HG02840 (cell line): ENCODE results near the gene RAD23B.

Experiments
- ATAC-seq: cut with Tn5 transposase; IDR thresholded peaks from one replicate; pipeline ENCODE4 v1.9.1; 2021; ENCODE audit warnings: mild to moderate bottlenecking, moderate library complexity, moderate number of reproducible peaks; ENCODE audit not compliant: unreplicated experiment, low FRiP score

Gene RAD23B

GRCh38 chr9:107330420-107330819, 47.3 kb downstream of the RAD23B start:
- ATAC-seq: no peak

- ATAC-seq: no peak
Measured at GRCh38 chr9:107332883-107333282, 49.8 kb downstream of the RAD23B start.

GRCh38 chr9:107333363-107333762, 50.3 kb downstream of the RAD23B start:
- ATAC-seq: no peak

- no peak for ATAC-seq
Measured at GRCh38 chr9:107334103-107334776, 51.2 kb downstream of the RAD23B start.

GRCh38 chr9:107335331-107335730, 52.3 kb downstream of the RAD23B start:
- no peak for ATAC-seq

- ATAC-seq: no peak
Measured at GRCh38 chr9:107336718-107337360, 53.8 kb downstream of the RAD23B start.

- no peak for ATAC-seq
Measured at GRCh38 chr9:107337676-107338590, 54.9 kb downstream of the RAD23B start.

- no peak for ATAC-seq
Measured at GRCh38 chr9:107338911-107339659, 56.0 kb downstream of the RAD23B start.

- ATAC-seq: peak; percentile 64
Measured at GRCh38 chr9:107340920-107341632, 58.0 kb downstream of the RAD23B start.

GRCh38 chr9:107342476-107343161, 59.5 kb downstream of the RAD23B start:
- ATAC-seq: no peak

GRCh38 chr9:107345327-107345726, 62.2 kb downstream of the RAD23B start:
- no peak for ATAC-seq

- no peak for ATAC-seq
Measured at GRCh38 chr9:107348836-107349235, 65.8 kb downstream of the RAD23B start.

GRCh38 chr9:107350443-107350842, 67.4 kb downstream of the RAD23B start:
- ATAC-seq: no peak

- no peak for ATAC-seq
Measured at GRCh38 chr9:107351382-107352045, 68.4 kb downstream of the RAD23B start.

- ATAC-seq: no peak
Measured at GRCh38 chr9:107355394-107355793, 72.3 kb downstream of the RAD23B start.

GRCh38 chr9:107358986-107359385, 75.9 kb downstream of the RAD23B start:
- no peak for ATAC-seq

GRCh38 chr9:107360098-107360497, 77.0 kb downstream of the RAD23B start:
- ATAC-seq: no peak

GRCh38 chr9:107361816-107362215, 78.7 kb downstream of the RAD23B start:
- ATAC-seq: no peak
